MM.1S (cell line): ENCODE data around the gene MXRA5.

ENCODE experiments used
- DNase-seq: peaks from one replicate; pipeline ENCODE4 v3.0.0-alpha.2; 2015
- H2AFZ ChIP-seq: fragments of 300-600 bp; sonication (generic); 2 replicates; pipeline ENCODE4 v1.6.0; 2016; ENCODE audit warnings: antibody characterized with exemption, low read length
- H3F3A ChIP-seq: fragments of 300-600 bp; sonication (generic); 2 replicates; pipeline ENCODE4 v1.6.1; 2016; ENCODE audit warnings: mild to moderate bottlenecking, antibody characterized with exemption, low read length, moderate library complexity, mixed read lengths; ENCODE audit not compliant: insufficient read depth
- H3K27ac ChIP-seq: fragments of 300-600 bp; sonication (generic); 2 replicates; pipeline ENCODE4 v1.5.1; 2016; ENCODE audit warnings: mild to moderate bottlenecking, low read length
- H3K27me3 ChIP-seq: fragments of 300-600 bp; sonication (generic); replicated peaks from 2 replicates; pipeline ENCODE4 v1.6.0; 2016; ENCODE audit warnings: low read length; ENCODE audit not compliant: insufficient read depth
- H3K36me3 ChIP-seq: fragments of 300-600 bp; sonication (generic); replicated peaks from 2 replicates; pipeline ENCODE4 v1.6.1; 2016; ENCODE audit warnings: mild to moderate bottlenecking, low read length, mixed read lengths; ENCODE audit not compliant: insufficient read depth
- H3K4me1 ChIP-seq: fragments of 300-600 bp; sonication (generic); 2 replicates; pipeline ENCODE4 v1.6.1; 2016; ENCODE audit warnings: low read length, mixed read lengths
- H3K4me2 ChIP-seq: fragments of 300-600 bp; sonication (generic); 2 replicates; pipeline ENCODE4 v1.6.0; 2016; ENCODE audit warnings: low read depth, low read length
- H3K4me3 ChIP-seq: fragments of 300-600 bp; sonication (generic); 2 replicates; pipeline ENCODE4 v1.5.1; 2016; ENCODE audit warnings: low read length, mixed read lengths
- H3K79me2 ChIP-seq: fragments of 300-600 bp; sonication (generic); 2 replicates; pipeline ENCODE4 v1.6.1; 2016; ENCODE audit warnings: mixed run types, low read length, mixed read lengths
- H3K9ac ChIP-seq: fragments of 300-600 bp; sonication (generic); 2 replicates; pipeline ENCODE4 v1.6.1; 2016; ENCODE audit warnings: low read length, mixed read lengths
- H3K9me2 ChIP-seq: fragments of 300-600 bp; sonication (generic); replicated peaks from 2 replicates; pipeline ENCODE4 v1.6.1; 2016; ENCODE audit warnings: mild to moderate bottlenecking, low read length, mixed read lengths; ENCODE audit not compliant: insufficient read depth
- H3K9me3 ChIP-seq: fragments of 300-600 bp; sonication (generic); replicated peaks from 2 replicates; pipeline ENCODE4 v1.6.1; 2016; ENCODE audit warnings: mild to moderate bottlenecking, low read length, mixed read lengths; ENCODE audit not compliant: insufficient read depth
- H4K20me1 ChIP-seq: fragments of 300-600 bp; sonication (generic); 2 replicates; pipeline ENCODE4 v1.6.1; 2016; ENCODE audit warnings: mild to moderate bottlenecking, low read length, moderate library complexity, mixed read lengths; ENCODE audit not compliant: insufficient read depth
- EZH2 ChIP-seq: fragments of 300-600 bp; sonication (generic); optimal IDR thresholded peaks from 2 replicates; pipeline ENCODE3; 2017; ENCODE audit warnings: low read depth, mild to moderate bottlenecking, antibody characterized with exemption, low read length, mixed read lengths
- EZH2phosphoT487 ChIP-seq: fragments of 300-600 bp; sonication (generic); IDR thresholded peaks from 2 replicates; pipeline ENCODE4 v1.6.1; 2018; ENCODE audit warnings: antibody characterized with exemption, low read length
- TF ChIP-seq, protein P1 (sequence below): fragments of 300-600 bp; sonication (generic); IDR thresholded peaks from 2 replicates; pipeline ENCODE4 v1.5.1; 2016; ENCODE audit warnings: antibody characterized with exemption, low read length, mixed read lengths

Gene MXRA5

DNA sequence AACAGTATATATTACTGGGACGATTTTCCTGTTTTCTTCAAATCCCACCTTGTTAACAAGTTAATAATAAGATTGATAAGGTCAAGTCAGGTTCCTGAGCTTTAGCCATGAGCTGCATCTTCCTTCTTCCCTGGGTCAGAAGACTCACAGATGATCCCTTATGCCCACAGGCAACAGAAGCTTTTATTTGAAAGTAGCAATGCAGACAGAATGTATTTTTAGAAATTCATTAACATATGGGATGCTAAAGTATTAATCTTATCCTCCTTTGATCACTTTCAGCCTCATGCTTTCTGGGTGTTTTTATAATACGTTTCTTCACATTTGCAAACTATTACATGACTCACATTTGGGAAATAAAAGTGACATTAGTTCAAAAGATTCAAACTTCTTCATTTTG, 42.0 kb upstream of the MXRA5 start:
- H3K79me2 ChIP-seq: no peaks in the 10 kb centered on the region
- no peaks in the 10 kb centered on the region for H3K9me2 ChIP-seq
- H3K9ac ChIP-seq: no peak overlapping the region
- no peak overlapping the region for H3K4me3 ChIP-seq
- no peak overlapping the region for H2AFZ ChIP-seq
- H4K20me1 ChIP-seq: no peaks in the 10 kb centered on the region
- H3K27me3 ChIP-seq: no peaks in the 10 kb centered on the region
- TF ChIP-seq, protein P1, sequence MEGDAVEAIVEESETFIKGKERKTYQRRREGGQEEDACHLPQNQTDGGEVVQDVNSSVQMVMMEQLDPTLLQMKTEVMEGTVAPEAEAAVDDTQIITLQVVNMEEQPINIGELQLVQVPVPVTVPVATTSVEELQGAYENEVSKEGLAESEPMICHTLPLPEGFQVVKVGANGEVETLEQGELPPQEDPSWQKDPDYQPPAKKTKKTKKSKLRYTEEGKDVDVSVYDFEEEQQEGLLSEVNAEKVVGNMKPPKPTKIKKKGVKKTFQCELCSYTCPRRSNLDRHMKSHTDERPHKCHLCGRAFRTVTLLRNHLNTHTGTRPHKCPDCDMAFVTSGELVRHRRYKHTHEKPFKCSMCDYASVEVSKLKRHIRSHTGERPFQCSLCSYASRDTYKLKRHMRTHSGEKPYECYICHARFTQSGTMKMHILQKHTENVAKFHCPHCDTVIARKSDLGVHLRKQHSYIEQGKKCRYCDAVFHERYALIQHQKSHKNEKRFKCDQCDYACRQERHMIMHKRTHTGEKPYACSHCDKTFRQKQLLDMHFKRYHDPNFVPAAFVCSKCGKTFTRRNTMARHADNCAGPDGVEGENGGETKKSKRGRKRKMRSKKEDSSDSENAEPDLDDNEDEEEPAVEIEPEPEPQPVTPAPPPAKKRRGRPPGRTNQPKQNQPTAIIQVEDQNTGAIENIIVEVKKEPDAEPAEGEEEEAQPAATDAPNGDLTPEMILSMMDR: no peak
- TF ChIP-seq EZH2 (no peak), EZH2phosphoT487 (no peak)
- no peaks in the 10 kb centered on the region for H3K36me3 ChIP-seq
- H3K27ac ChIP-seq: no peak overlapping the region
- no peak for DNase-seq
- H3K9me3 ChIP-seq: no peaks in the 10 kb centered on the region
- no peak overlapping the region for H3K4me2 ChIP-seq
- H3K4me1 ChIP-seq: no peaks in the 10 kb centered on the region
- no peaks in the 10 kb centered on the region for H3F3A ChIP-seq

DNA sequence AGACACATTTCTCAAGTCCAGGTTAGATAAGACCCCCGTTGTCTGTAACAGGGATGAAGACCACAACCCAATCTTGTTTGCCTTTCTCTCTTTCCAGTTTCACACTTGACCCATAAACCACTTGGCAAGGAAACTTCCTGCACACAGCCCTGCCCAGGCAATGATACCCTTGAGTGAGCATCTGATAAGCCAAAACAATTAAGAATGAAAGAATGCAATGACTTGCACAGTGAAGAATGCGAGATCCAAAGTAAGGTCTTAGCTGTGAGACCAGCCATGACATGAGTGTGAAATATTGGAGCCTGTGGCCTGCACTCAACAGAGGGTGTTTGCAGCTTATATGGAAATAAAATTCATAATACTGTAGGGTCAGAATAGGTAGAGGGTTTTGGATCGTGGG, 37.9 kb upstream of the MXRA5 start:
- Histone ChIP-seq H3K4me2 (no peak overlapping the region), H3K27me3 (no peaks in the 10 kb centered on the region), H4K20me1 (no peaks in the 10 kb centered on the region), H3K4me1 (no peaks in the 10 kb centered on the region), H3K27ac (no peak overlapping the region), H3K36me3 (no peaks in the 10 kb centered on the region), H3K9me3 (no peaks in the 10 kb centered on the region), H3K9ac (no peak overlapping the region), H3K9me2 (no peaks in the 10 kb centered on the region), H3K79me2 (no peaks in the 10 kb centered on the region), H3F3A (no peaks in the 10 kb centered on the region), H3K4me3 (no peak overlapping the region), H2AFZ (no peak overlapping the region)
- TF ChIP-seq EZH2phosphoT487 (no peak), EZH2 (no peak)
- TF ChIP-seq, protein P1: no peak
- DNase-seq: no peak

DNA sequence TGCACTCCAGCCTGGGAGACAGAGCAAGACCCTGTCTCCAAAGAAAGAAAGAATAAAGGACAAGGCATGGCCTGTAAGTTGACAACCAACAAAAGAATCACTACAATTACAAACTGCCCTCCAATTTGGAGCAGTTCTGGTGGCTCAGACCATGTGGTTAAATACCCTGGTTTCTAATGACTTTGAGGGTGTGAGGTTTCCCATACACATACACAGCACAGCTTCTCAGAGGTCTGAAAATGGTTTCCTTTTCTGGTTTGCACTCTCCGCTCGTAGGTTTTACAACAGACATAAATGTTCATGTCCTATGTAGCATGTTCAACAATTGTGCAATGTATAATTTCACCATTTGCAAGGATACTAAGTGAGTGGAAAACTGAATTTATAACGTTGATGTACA, 34.2 kb upstream of the MXRA5 start:
- H4K20me1 ChIP-seq: no peaks in the 10 kb centered on the region
- H3K27me3 ChIP-seq: no peaks in the 10 kb centered on the region
- no peaks in the 10 kb centered on the region for H3K79me2 ChIP-seq
- H3K9me2 ChIP-seq: no peaks in the 10 kb centered on the region
- H3K36me3 ChIP-seq: no peaks in the 10 kb centered on the region
- H3K9ac ChIP-seq: no peak overlapping the region
- no peak for TF ChIP-seq EZH2
- no peak for TF ChIP-seq EZH2phosphoT487
- no peak overlapping the region for H3K27ac ChIP-seq
- no peak overlapping the region for H3K4me2 ChIP-seq
- H3K4me3 ChIP-seq: no peak overlapping the region
- no peak for DNase-seq
- no peaks in the 10 kb centered on the region for H3K9me3 ChIP-seq
- no peak overlapping the region for H2AFZ ChIP-seq
- no peaks in the 10 kb centered on the region for H3K4me1 ChIP-seq
- H3F3A ChIP-seq: no peaks in the 10 kb centered on the region

DNA sequence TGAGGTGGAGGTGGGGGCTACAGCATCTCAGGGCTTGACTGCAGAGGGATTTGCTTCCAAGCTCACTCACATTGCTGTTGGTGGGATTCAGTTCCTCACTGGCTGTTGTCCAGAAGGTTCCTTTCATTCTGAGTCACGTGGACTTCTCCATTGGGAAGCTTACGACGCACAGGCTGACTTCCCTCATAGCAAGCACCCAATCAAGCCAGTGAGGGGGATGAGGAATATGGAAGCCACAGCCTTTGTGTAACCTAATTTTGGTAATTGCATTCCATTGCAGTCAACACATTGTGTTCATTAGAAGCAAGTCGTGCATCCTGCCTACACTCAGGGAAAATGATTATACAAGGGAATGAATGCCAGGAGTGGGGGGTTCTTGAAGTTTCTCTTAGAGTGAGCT, 32.7 kb upstream of the MXRA5 start:
- H3K27me3 ChIP-seq: no peaks in the 10 kb centered on the region
- H3F3A ChIP-seq: no peaks in the 10 kb centered on the region
- no peaks in the 10 kb centered on the region for H3K79me2 ChIP-seq
- no peak for TF ChIP-seq EZH2
- no peak for TF ChIP-seq EZH2phosphoT487
- TF ChIP-seq, protein P1: no peak
- no peak overlapping the region for H3K9ac ChIP-seq
- no peak overlapping the region for H2AFZ ChIP-seq
- H4K20me1 ChIP-seq: no peaks in the 10 kb centered on the region
- no peaks in the 10 kb centered on the region for H3K4me1 ChIP-seq
- no peak overlapping the region for H3K27ac ChIP-seq
- no peaks in the 10 kb centered on the region for H3K9me2 ChIP-seq
- no peaks in the 10 kb centered on the region for H3K9me3 ChIP-seq
- no peak for DNase-seq
- no peaks in the 10 kb centered on the region for H3K36me3 ChIP-seq
- no peak overlapping the region for H3K4me2 ChIP-seq
- H3K4me3 ChIP-seq: no peak overlapping the region
